Measurements from ENCODE around the gene RAD18. TPM values are rescaled to one million over a fixed set of nuclear protein-coding genes. Genes with fewer than 3 reads are reported as not detected.

The RAD18 gene
- total RNA-seq, 3 donors from 2014 or later (not counting 1 experiment from before 2014, with no cell fraction given): 19.8 to 23.3 (median 22.5) TPM

DNA sequence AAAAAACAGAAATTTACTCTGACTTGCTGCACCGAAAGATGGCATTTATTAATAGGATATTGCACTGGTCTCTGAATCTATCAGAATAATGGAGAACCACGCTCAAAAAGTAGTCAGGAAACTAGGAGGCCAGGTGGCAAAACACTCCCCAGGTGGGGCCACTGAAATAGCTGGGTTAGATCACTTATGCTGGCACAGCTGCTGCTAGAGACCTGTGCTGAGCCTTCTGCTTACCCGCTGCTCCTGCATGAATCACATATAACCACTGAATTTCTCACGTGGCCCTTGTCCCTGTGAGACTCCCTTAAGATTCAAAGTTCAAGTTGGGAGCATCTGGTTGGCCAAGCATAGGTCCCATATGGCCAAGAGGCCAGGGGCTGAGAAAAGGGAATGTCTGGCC, 127.9 kb downstream of the RAD18 start:
- DNase-seq (no peak), ATAC-seq (no peak)
- intact Hi-C loops (cut with micrococcal nuclease): no loop called here
- no peak overlapping the region for H3K27ac ChIP-seq (ENCODE audit: low read length)
- no peaks in the 10 kb centered on the region for H3K36me3 ChIP-seq (ENCODE audit: control insufficient read depth, insufficient read depth, low read length)
- no peak overlapping the region for H3K4me3 Mint-ChIP-seq
- H3K36me3 Mint-ChIP-seq: no peaks in the 10 kb centered on the region
- H3K27me3 ChIP-seq (ENCODE audit: control insufficient read depth, insufficient read depth, low read length): no peaks in the 10 kb centered on the region
- H3K9me3 ChIP-seq (ENCODE audit: control insufficient read depth, insufficient read depth, low read length): no peaks in the 10 kb centered on the region
- H3K4me3 ChIP-seq (ENCODE audit: low read length): no peak overlapping the region
- no peaks in the 10 kb centered on the region for H3K4me1 ChIP-seq (ENCODE audit: control insufficient read depth, insufficient read depth, low read length)
- H3K9me3 Mint-ChIP-seq: no peaks in the 10 kb centered on the region
- H3K27ac Mint-ChIP-seq: no peak overlapping the region
- no peaks in the 10 kb centered on the region for H3K4me1 Mint-ChIP-seq
- TF ChIP-seq, protein P1, sequence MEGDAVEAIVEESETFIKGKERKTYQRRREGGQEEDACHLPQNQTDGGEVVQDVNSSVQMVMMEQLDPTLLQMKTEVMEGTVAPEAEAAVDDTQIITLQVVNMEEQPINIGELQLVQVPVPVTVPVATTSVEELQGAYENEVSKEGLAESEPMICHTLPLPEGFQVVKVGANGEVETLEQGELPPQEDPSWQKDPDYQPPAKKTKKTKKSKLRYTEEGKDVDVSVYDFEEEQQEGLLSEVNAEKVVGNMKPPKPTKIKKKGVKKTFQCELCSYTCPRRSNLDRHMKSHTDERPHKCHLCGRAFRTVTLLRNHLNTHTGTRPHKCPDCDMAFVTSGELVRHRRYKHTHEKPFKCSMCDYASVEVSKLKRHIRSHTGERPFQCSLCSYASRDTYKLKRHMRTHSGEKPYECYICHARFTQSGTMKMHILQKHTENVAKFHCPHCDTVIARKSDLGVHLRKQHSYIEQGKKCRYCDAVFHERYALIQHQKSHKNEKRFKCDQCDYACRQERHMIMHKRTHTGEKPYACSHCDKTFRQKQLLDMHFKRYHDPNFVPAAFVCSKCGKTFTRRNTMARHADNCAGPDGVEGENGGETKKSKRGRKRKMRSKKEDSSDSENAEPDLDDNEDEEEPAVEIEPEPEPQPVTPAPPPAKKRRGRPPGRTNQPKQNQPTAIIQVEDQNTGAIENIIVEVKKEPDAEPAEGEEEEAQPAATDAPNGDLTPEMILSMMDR (IDR thresholded peaks at IDR 0.05): no peak
- no peaks in the 10 kb centered on the region for H3K27me3 Mint-ChIP-seq (ENCODE audit: low read depth in 2 of 2)
- 88% methylated on average over 4 of the region's 4 CpGs for WGBS (ENCODE audit: insufficient coverage)

DNA sequence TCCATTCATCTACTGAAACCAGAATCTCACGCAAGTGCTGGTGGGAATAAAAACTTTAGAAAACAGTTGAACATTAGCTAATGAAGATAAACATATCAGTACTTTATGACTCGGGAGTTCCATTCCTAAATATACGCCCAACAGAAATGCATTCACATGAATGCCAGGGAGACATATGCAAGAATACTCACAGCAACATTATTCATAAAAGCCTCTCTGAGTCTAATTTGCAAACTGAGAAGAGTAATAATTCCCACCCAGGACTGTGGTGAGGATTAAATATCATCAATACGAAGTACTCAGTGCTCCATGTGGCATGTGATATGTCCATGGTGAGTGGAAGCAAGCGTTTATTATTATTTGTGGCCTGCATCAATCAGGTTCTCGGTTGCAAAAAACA, 128.3 kb downstream of the RAD18 start:
- Mint-ChIP-seq H3K27me3 (ENCODE audit: low read depth in 2 of 2) (no peaks in the 10 kb centered on the region), H3K9me3 (no peaks in the 10 kb centered on the region), H3K4me1 (no peaks in the 10 kb centered on the region), H3K27ac (no peak overlapping the region), H3K36me3 (no peaks in the 10 kb centered on the region), H3K4me3 (no peak overlapping the region)
- no peaks in the 10 kb centered on the region for H3K4me1 ChIP-seq (ENCODE audit: control insufficient read depth, insufficient read depth, low read length)
- ATAC-seq (no peak), DNase-seq (no peak)
- no peaks in the 10 kb centered on the region for H3K27me3 ChIP-seq (ENCODE audit: control insufficient read depth, insufficient read depth, low read length)
- H3K9me3 ChIP-seq (ENCODE audit: control insufficient read depth, insufficient read depth, low read length): no peaks in the 10 kb centered on the region
- H3K36me3 ChIP-seq (ENCODE audit: control insufficient read depth, insufficient read depth, low read length): no peaks in the 10 kb centered on the region
- H3K4me3 ChIP-seq (ENCODE audit: low read length): no peak overlapping the region
- intact Hi-C loops (cut with micrococcal nuclease): no loop called here
- 91% methylated on average over 6 of the region's 6 CpGs for WGBS (ENCODE audit: insufficient coverage)
- TF ChIP-seq, protein P1 (IDR thresholded peaks at IDR 0.05): no peak
- H3K27ac ChIP-seq (ENCODE audit: low read length): no peak overlapping the region

DNA sequence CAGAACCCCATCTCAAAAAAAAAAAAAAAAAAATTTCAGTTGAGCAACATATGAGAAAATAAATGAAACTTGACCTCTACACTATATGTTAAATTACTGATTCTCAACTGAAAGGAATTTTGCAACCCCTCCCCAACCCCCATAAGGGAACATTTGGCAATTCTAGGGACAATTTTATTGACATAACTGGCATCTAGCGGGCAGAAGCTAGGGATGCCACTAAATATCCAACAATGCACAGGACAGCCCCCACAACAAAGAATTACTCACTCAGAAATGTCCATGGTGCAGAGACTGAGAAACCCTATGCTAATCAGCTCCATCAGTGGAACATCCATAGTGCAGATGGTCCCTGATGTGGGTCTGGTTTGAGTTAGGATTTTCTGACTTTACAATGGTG, 135.6 kb downstream of the RAD18 start:
- Mint-ChIP-seq H3K4me3 (no peak overlapping the region), H3K9me3 (no peaks in the 10 kb centered on the region), H3K36me3 (no peaks in the 10 kb centered on the region), H3K27me3 (ENCODE audit: low read depth in 2 of 2) (no peaks in the 10 kb centered on the region), H3K4me1 (no peaks in the 10 kb centered on the region), H3K27ac (no peak overlapping the region)
- no peaks in the 10 kb centered on the region for H3K36me3 ChIP-seq (ENCODE audit: control insufficient read depth, insufficient read depth, low read length)
- no peaks in the 10 kb centered on the region for H3K27me3 ChIP-seq (ENCODE audit: control insufficient read depth, insufficient read depth, low read length)
- DNase-seq (no peak), ATAC-seq (no peak)
- H3K4me1 ChIP-seq (ENCODE audit: control insufficient read depth, insufficient read depth, low read length): no peaks in the 10 kb centered on the region
- no peaks in the 10 kb centered on the region for H3K9me3 ChIP-seq (ENCODE audit: control insufficient read depth, insufficient read depth, low read length)
- TF ChIP-seq, protein P1 (IDR thresholded peaks at IDR 0.05): no peak
- no peak overlapping the region for H3K4me3 ChIP-seq (ENCODE audit: low read length)
- H3K27ac ChIP-seq (ENCODE audit: low read length): no peak overlapping the region
- intact Hi-C loops (cut with micrococcal nuclease): no loop called here
- WGBS (ENCODE audit: insufficient coverage): 79% methylated on average over 1 of the region's 1 CpG

Other genes starting within 250 kb of the RAD18 start
- gene CAV3, start 229.7 kb downstream of the RAD18 start, total RNA-seq: not detected
- gene OXTR, start 193.9 kb downstream of the RAD18 start, total RNA-seq: under 1 TPM; 0.14 to 0.33 (median 0.16) TPM

Measured in natural killer cell (primary cell).